H1 (cell line): Measurements from ENCODE around the gene CRYGD. TPM values are rescaled to one million over a fixed set of nuclear protein-coding genes. Genes with fewer than 3 reads are reported as not detected.

Experiments used
- CTCF ChIA-PET: fragments of 300-600 bp; sonication (Branson Sonifier 250); formaldehyde crosslinking; loops from one replicate; lab custom pipeline; 2021; ENCODE audit not compliant: partially characterized antibody; lab: Charles Lee
- POLR2A ChIA-PET: fragments of 300-600 bp; sonication (Branson Sonifier 250); formaldehyde crosslinking; loops from one replicate; lab custom pipeline; 2021; ENCODE audit warnings: inconsistent platforms; ENCODE audit not compliant: partially characterized antibody; lab: Charles Lee
- DNase-seq, 2 experiments: peaks; one replicate each; pipeline versions ENCODE4 v3.0.0 to v3.0.0-alpha.2; 2010 to 2022; ENCODE audit warnings: low spot score in 2 of 2, low read depth in 1 of 2, mixed read lengths in 1 of 2
- FAIRE-seq: peaks from 2 replicates; lab custom pipeline; 2011; peaks lifted over from hg19 to GRCh38; lab: Jason Lieb, UNC
- H2AFZ ChIP-seq: 2 replicates; pipeline ENCODE4 v1.8.1; 2012; ENCODE audit warnings: low read length, inconsistent platforms
- H2AK5ac ChIP-seq: 2 replicates; pipeline ENCODE4 v1.6.1; 2013; ENCODE audit warnings: low read depth, low read length
- H2BK120ac ChIP-seq: replicated peaks from 2 replicates; pipeline ENCODE3; 2013; ENCODE audit warnings: low read depth, low read length, inconsistent platforms
- H2BK12ac ChIP-seq: 2 replicates; pipeline ENCODE4 v1.6.1; 2013; ENCODE audit warnings: low read depth, low read length
- H2BK15ac ChIP-seq: 2 replicates; pipeline ENCODE4 v1.6.1; 2013; ENCODE audit warnings: low read length
- H2BK20ac ChIP-seq: 2 replicates; pipeline ENCODE4 v1.6.1; 2013; ENCODE audit warnings: low read length
- H2BK5ac ChIP-seq: 2 replicates; pipeline ENCODE4 v1.6.1; 2013; ENCODE audit warnings: low read depth, low read length
- H3K14ac ChIP-seq: 2 replicates; pipeline ENCODE4 v1.6.1; 2013; ENCODE audit warnings: inconsistent platforms; ENCODE audit not compliant: insufficient read length
- H3K18ac ChIP-seq: 2 replicates; pipeline ENCODE4 v1.6.1; 2013; ENCODE audit warnings: low read length; ENCODE audit errors: extremely low read depth
- H3K23ac ChIP-seq: 2 replicates; pipeline ENCODE4 v1.6.1; 2013; ENCODE audit warnings: inconsistent platforms; ENCODE audit not compliant: insufficient read length
- H3K23me2 ChIP-seq: 2 replicates; pipeline ENCODE4 v1.6.1; 2013; ENCODE audit warnings: low read depth, low read length
- H3K27ac ChIP-seq: 2 replicates; pipeline ENCODE4 v1.6.1; 2011; ENCODE audit warnings: low read depth, low read length, inconsistent platforms
- H3K27me3 ChIP-seq, 4 experiments: replicated peaks in 1 of 4; 1 replicate in 1 of 4; 2 replicates in 3 of 4; pipeline versions ENCODE4 v1.6.1 to v1.8.1; 2011 to 2013; ENCODE audit warnings: low read length in 3 of 4, mild to moderate bottlenecking in 3 of 4, inconsistent platforms in 2 of 4, mixed read lengths in 2 of 4, moderate library complexity in 1 of 4; ENCODE audit not compliant: control insufficient read depth in 3 of 4, insufficient read depth in 3 of 4; ENCODE audit errors: extremely low read depth in 1 of 4
- H3K36me3 ChIP-seq, 4 experiments: 2 replicates each; pipeline versions ENCODE4 v1.6.1 to v1.8.1; 2011 to 2013; ENCODE audit warnings: mild to moderate bottlenecking in 4 of 4, low read length in 3 of 4, moderate library complexity in 2 of 4, control low read depth in 1 of 4, inconsistent platforms in 1 of 4; ENCODE audit not compliant: insufficient read depth in 4 of 4, control insufficient read depth in 2 of 4
- H3K4ac ChIP-seq: replicated peaks from 2 replicates; pipeline ENCODE3; 2013; ENCODE audit warnings: low read length, low read depth, mixed read lengths, inconsistent platforms; ENCODE audit not compliant: insufficient read length
- H3K4me1 ChIP-seq, 4 experiments: replicated peaks in 1 of 4; 1 replicate in 1 of 4; 2 replicates in 3 of 4; pipeline versions ENCODE4 v1.6.1 to v1.8.1; 2011 to 2013; ENCODE audit warnings: low read length in 3 of 4, inconsistent platforms in 2 of 4, mixed read lengths in 1 of 4; ENCODE audit not compliant: insufficient read depth in 4 of 4, control insufficient read depth in 3 of 4
- H3K4me2 ChIP-seq, 2 experiments: 2 replicates each; pipeline versions ENCODE4 v1.6.1 to v1.8.1; 2011 to 2013; ENCODE audit warnings: low read depth in 2 of 2, low read length in 2 of 2, control low read depth in 1 of 2, inconsistent platforms in 1 of 2, mild to moderate bottlenecking in 1 of 2; ENCODE audit not compliant: insufficient read depth in 1 of 2
- H3K4me3 ChIP-seq, 4 experiments: fragments of 200-600, 300-600 bp in 1 of 4; sonication (generic), shearing (Covaris generic), sonication (Bioruptor Twin) in 1 of 4; 2 replicates each; pipeline versions ENCODE4 v1.5.1 to v1.8.1; 2011 to 2016; ENCODE audit warnings: low read length in 4 of 4, low read depth in 3 of 4, control low read depth in 2 of 4, inconsistent platforms in 2 of 4, mild to moderate bottlenecking in 2 of 4, mixed read lengths in 1 of 4, moderate library complexity in 1 of 4; ENCODE audit not compliant: insufficient read depth in 2 of 4; ENCODE audit errors: extremely low read depth in 1 of 4
- H3K56ac ChIP-seq: replicated peaks from 2 replicates; pipeline ENCODE3; 2013; ENCODE audit warnings: low read depth, mild to moderate bottlenecking, mixed read lengths, low read length, inconsistent platforms; ENCODE audit not compliant: insufficient read length
- H3K79me1 ChIP-seq: 2 replicates; pipeline ENCODE4 v1.6.1; 2013; ENCODE audit warnings: low read depth, low read length, control low read depth
- H3K79me2 ChIP-seq, 2 experiments: 2 replicates each; pipeline versions ENCODE4 v1.6.1 to v1.8.1; 2012 to 2013; ENCODE audit warnings: low read length in 2 of 2, mild to moderate bottlenecking in 2 of 2, inconsistent platforms in 1 of 2; ENCODE audit not compliant: insufficient read depth in 2 of 2, control insufficient read depth in 1 of 2
- H3K9ac ChIP-seq, 4 experiments: replicated peaks in 1 of 4; 1 replicate in 1 of 4; 2 replicates in 3 of 4; pipeline versions ENCODE4 v1.6.1 to v1.8.1; 2011 to 2013; ENCODE audit warnings: low read depth in 3 of 4, low read length in 3 of 4, control low read depth in 2 of 4, mild to moderate bottlenecking in 2 of 4, moderate library complexity in 2 of 4, inconsistent platforms in 1 of 4; ENCODE audit errors: extremely low read depth in 1 of 4
- H3K9me3 ChIP-seq, 2 experiments: 2 replicates each; pipeline versions ENCODE4 v1.6.1 to v1.8.1; 2012 to 2013; ENCODE audit warnings: mild to moderate bottlenecking in 2 of 2, moderate library complexity in 2 of 2, control low read depth in 1 of 2, inconsistent platforms in 1 of 2, low read depth in 1 of 2, low read length in 1 of 2, mixed read lengths in 1 of 2; ENCODE audit not compliant: insufficient read depth in 2 of 2
- H4K20me1 ChIP-seq, 2 experiments: replicated peaks in 1 of 2; 2 replicates each; pipeline versions ENCODE3 to v1.8.1; 2011 to 2013; ENCODE audit warnings: inconsistent platforms in 2 of 2, low read length in 2 of 2, mild to moderate bottlenecking in 1 of 2; ENCODE audit not compliant: insufficient read depth in 2 of 2, control insufficient read depth in 1 of 2
- H4K5ac ChIP-seq: 2 replicates; pipeline ENCODE4 v1.6.1; 2013; ENCODE audit warnings: low read length, low read depth, mixed read lengths, inconsistent platforms; ENCODE audit not compliant: insufficient read length
- H4K8ac ChIP-seq: 2 replicates; pipeline ENCODE4 v1.8.0; 2013; ENCODE audit warnings: mild to moderate bottlenecking, moderate library complexity, low read length, inconsistent platforms; ENCODE audit not compliant: insufficient read depth; ENCODE audit errors: extremely low read depth
- H4K91ac ChIP-seq: replicated peaks from 2 replicates; pipeline ENCODE3; 2013; ENCODE audit warnings: low read length, mixed read lengths, inconsistent platforms; ENCODE audit not compliant: insufficient read length
- MAFK ChIP-seq: IDR thresholded peaks from 2 replicates; pipeline ENCODE4 v1.6.1; 2012; ENCODE audit warnings: low read depth, mild to moderate bottlenecking, improper control_type of control experiment, low read length
- SUZ12 ChIP-seq: fragments of 200-600 bp; sonication (generic); IDR thresholded peaks from 2 replicates; pipeline ENCODE4 v1.6.1; 2012; ENCODE audit warnings: mild to moderate bottlenecking, inconsistent platforms, low read length, moderate library complexity, mixed read lengths
- polyA plus RNA-seq, 7 experiments: library from polyadenylated mRNA; depleted of rRNA in 3 of 7; stranded (reverse) in 5 of 7; unstranded in 2 of 7; fragments of >200 nt in 5 of 7; fragments of 200-250 nt in 2 of 7; gene quantifications; 1 replicate in 5 of 7; 2 replicates in 1 of 7; 4 replicates in 1 of 7; pipeline versions ENCODE4 v1.2.1 to v1.2.3, GENCODE V29; 2011 to 2013; ENCODE audit warnings: missing spikeins in 2 of 7, mixed read lengths in 2 of 7
- total RNA-seq: library from RNA; stranded (reverse); fragmentation: NEBNext Ultra II Directional; extraction: Animal tissue kit (Norgen Biotek cat#: 25700); gene quantifications from 2 replicates; pipeline ENCODE4 v1.2.1, GENCODE V29; 2021

The CRYGD gene
- total and polyA plus RNA-seq, 2 of the 8 experiments (the other 6 are each of a cell fraction or from before 2014, with no cell fraction given), result 2.9 to 7.1 TPM

- Histone ChIP-seq H3K4me2 (no peak overlapping the region), H3K27me3 (no peaks in the 10 kb centered on the region), H3K4ac (no peak overlapping the region), H4K91ac (no peak overlapping the region), H2BK120ac (no peak overlapping the region), H2AK5ac (no peak overlapping the region), H3K9ac (no peak overlapping the region), H3K9me3 (no peaks in the 10 kb centered on the region), H2BK5ac (no peak overlapping the region), H3K23me2 (no peaks in the 10 kb centered on the region), H3K56ac (no peak overlapping the region), H3K27ac (no peak overlapping the region), H4K20me1 (no peaks in the 10 kb centered on the region), H3K36me3 (no peaks in the 10 kb centered on the region), H3K79me2 (no peaks in the 10 kb centered on the region), H3K4me1 (no peaks in the 10 kb centered on the region), H3K79me1 (no peaks in the 10 kb centered on the region), H4K5ac (no peak overlapping the region), H2BK12ac (no peak overlapping the region), H3K23ac (no peak overlapping the region), H3K4me3 (no peak overlapping the region), H4K8ac (no peak overlapping the region), H2AFZ (no peak overlapping the region), H2BK15ac (no peak overlapping the region), H3K14ac (no peak overlapping the region), H3K18ac (no peak overlapping the region), H2BK20ac (no peak overlapping the region)
- CTCF ChIA-PET, result interaction anchor here (0.7 to 1.4 kb wide), 4 partner anchors 12 to 363 kb away, joined by 3 read pairs; no protein-coding TSS in a partner anchor
- no peak for DNase-seq
- POLR2A ChIA-PET, result no interaction called here
- no peak for FAIRE-seq
- TF ChIP-seq SUZ12 (no peak), MAFK (no peak)
Observed at GRCh38 chr2:208083807-208084206, 40.5 kb downstream of the CRYGD start.
